H4 (cell line): ENCODE results near the gene VASN. TPM values are rescaled to one million over a fixed set of nuclear protein-coding genes. Genes with fewer than 3 reads are reported as not detected.

Experiments
- DNase-seq: peaks from one replicate; pipeline ENCODE4 v3.0.0-alpha.2; 2015; ENCODE audit warnings: low spot score
- total RNA-seq: library from RNA; depleted of rRNA; stranded (reverse); fragments of >200 nt; shearing (Covaris generic); gene quantifications from 2 replicates; pipeline ENCODE4 v1.2.3, GENCODE V29; 2014

The VASN gene
- total RNA-seq, 1 experiment from 2014 or later: 22.8 TPM

- DNase-seq: no peak
These were observed 16.9 kb upstream of the VASN start for GRCh38 chr16:4354512-4355409.

DNA sequence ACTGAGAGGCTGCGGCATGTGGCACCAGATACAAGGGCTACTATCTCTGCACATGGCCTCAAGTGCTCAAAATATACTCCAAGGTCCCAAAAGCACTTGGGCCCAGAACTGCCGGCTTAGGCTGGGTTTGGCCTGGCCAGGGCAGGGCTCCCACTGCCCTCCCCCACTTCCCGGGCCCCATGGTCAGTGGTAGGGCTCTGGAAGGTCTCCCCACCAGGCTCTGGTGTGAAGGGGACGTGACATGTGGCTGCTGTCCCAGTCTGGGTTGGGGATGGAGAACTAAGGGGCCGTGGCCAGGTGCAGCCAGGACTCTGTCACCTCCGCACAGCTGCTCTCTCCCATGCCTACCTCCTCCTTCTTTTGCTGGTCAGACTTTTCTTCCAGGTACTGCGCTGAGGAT, 14.8 kb upstream of the VASN start:
- DNase-seq: no peak

- no peak for DNase-seq
These were observed 13.4 kb upstream of the VASN start for GRCh38 chr16:4358236-4358635.

DNA sequence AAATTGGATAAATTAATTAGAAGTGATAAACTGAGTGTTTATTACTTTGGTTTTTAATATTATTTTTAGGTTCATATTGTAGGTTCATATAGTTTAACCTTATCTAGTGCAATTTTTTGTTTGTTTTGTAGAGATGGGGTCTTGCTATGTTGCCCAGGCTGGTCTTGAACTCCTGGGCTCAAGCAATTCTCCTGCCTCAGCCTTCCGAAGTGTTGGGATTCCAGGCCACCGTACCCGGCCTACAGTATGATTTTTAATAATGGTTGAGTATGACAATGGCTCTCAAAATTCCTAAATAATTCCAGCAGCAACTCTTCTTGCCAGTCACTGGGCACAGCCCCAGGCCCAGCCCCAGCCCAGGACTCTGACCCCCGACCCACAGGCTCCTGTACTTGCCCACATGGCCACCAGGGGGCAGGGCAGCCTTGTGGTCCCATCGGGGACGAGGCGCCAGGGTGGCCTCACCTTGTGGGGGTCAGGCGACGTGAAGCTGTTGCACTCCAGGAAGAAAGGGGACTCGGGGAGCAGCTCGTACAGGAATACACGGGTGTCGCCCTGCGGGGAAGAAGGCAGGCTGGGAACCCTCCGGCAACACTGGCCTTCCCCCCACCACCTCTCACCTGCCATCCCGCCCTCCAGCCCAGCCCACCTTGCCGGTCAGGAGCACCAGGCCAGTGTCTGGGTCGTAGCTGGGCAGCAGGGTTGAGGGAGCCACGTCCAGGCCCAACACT, 12.7 kb upstream of the VASN start:
- DNase-seq: peak; percentile 38

DNA sequence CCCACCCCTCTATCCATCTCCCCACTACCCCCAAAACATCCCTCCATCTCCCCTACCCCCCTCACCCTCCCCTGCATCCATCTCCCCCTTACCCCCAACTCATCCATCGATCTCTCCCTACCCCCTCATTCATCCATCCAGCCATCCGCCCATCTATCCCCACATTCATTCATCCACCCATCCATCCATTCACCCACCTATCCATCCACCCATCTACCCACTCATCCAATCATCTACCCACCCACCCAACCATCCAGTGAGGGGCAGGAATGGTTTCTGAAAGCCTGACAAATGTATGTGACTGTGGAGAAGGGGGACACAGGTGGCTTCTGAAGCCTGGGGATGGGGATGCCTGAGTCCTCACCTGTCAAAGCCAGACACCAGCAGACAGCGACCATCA, 11.7 kb upstream of the VASN start:
- DNase-seq: no peak

DNA sequence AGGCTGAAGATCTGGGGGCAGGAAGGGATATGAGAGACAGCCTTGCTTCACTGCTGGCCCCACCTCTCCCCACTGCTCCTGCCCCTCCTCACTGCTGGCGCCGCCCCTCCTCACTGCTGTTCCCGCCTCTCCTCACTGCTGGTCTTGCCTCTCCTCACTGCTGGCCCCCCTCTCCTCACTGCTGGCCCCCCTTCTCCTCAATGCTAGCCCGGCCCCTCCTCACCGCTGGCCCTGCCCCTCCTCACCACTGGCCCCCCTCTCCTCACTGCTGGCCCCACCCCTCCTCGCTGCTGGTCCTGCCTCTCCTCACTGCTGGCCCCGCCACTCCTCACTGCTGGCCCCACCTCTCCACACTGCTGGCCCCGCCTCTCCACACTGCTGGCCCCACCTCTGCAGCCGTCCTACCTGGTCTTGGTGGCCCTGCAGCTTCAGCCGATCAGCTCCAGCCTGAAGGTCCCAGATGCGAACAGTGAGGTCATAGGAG, 11.1 kb upstream of the VASN start:
- DNase-seq: no peak

DNA sequence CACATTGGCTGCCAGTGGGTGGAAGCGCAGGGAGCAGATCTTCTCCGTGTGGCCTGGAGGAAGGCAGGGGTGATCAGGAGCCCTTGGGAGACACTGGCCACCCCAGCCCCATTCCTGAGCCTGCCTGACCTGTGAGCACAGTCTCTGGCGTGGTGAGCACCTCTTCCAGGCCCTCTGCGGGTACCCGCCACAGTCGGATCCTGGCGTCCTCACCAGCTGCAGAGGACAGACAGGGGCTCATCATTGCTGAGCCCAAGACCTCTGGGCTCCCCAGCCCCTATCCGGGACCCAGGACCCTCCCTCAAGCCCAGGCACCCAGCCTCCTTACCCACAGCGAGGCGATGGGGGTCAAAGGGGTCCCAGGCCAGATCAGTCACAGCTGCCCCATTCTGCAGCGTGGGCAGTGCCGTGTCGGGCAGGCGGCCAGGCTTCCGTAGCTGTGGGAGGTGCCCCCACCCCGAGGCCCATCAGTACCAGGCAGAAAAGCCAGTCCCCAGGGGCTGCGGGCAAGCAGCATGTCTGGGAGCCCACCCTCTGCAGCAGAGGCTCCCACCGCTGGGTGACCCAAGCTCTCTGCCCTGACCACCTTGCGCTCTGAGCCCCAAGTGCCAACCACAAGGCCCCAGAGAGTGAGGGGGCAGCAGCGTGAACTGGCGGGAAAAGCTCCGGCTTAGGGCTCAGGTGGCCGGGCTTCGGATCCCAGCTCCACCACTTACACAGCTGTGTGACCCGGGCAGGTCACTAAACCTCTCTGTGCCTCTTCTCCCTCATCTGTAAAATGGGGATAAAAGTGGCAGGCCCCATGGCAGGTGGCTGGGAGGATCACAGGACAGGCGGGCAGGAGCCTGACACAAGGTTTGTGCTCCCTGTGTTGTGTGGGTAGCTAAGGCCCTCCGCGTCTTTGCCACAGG, 10.4 kb upstream of the VASN start:
- DNase-seq: no peak

DNA sequence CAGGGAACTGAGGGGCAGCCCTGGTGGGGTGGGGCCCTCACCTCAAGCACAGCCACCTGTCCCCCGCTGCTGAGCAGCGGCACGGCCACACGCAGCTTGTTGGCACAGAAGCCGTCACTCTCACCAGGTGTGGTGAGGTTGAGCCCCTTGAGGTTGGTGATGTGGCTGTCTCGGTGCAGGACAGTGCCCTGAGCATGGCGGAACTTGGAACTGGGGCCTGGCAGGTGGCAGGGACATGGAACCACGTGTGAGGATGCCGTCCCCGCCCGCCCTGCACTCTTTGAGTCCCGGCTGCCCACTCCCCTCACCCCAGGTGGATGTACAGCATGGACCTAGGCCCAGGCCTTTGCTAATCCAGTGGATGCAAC, 9.7 kb upstream of the VASN start:
- DNase-seq: no peak

GRCh38 chr16:4362476-4363135, 9.0 kb upstream of the VASN start:
- no peak for DNase-seq

DNA sequence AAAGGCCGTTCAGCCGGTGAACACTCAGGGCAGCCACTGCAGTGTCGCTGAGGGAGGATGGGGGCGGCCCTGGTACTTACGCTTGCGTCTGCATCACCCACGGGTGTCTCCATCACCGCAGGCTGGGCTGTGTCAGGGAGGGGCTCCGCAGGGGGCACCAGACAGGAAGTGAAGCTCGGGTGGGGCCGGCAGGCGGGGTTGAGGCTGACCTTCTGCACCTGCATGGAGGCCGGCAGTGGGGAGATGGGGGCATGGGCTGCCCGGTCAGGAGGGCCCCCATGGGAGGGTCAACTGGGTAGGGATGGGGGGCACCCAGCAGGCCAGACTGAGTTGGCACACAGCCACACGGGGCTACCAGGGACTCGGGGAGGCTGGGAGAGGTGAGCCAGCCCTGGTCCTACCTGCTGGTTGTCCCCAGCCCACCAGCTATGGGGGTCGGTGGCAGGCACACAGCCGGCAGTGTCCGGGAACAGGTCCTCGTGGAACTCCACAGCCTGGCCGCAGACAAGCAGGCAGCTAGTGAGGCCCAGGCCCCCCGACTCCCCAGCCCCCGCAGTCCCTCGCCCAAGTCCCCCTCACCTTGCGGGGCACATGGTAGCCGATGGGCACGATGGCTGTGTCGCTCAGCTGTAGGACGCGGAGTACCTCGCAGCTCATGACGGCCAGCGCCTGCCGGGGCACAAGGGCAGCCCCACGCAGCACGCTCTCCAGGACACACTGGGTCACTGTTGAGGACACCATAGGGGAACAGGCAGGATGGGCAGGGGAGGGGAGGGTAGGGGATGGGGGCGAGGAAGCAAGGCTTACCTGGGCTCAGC, 7.2 kb upstream of the VASN start:
- no peak for DNase-seq

- no peak for DNase-seq
These were observed 6.6 kb upstream of the VASN start for GRCh38 chr16:4365014-4365406.

- DNase-seq: no peak
These were observed 6.0 kb upstream of the VASN start for GRCh38 chr16:4365615-4366014.

- no peak for DNase-seq
These were observed 5.6 kb upstream of the VASN start for GRCh38 chr16:4366016-4366415.

DNA sequence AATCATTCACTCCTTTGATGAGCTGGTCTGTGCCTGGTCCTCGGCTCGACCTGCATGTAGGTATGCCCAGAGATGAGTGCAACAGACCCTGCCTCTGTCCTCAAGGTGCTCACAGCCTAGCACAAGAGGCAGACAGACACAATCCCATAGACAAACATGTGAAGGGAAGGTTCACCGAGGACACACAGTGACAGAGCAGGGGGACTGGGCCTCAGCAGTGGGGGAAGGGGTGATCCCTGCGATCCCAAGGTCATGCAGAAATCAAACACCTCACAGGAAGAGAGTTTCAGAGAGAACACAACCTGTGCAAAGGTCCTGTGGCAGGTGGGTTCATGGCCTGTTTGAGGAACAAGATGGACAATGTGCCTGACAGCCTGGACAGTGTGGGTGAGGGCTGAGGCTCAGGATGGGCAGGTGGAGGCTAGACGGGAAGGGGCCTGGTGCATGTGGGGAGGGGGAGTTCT, 4.2 kb upstream of the VASN start:
- DNase-seq: no peak

DNA sequence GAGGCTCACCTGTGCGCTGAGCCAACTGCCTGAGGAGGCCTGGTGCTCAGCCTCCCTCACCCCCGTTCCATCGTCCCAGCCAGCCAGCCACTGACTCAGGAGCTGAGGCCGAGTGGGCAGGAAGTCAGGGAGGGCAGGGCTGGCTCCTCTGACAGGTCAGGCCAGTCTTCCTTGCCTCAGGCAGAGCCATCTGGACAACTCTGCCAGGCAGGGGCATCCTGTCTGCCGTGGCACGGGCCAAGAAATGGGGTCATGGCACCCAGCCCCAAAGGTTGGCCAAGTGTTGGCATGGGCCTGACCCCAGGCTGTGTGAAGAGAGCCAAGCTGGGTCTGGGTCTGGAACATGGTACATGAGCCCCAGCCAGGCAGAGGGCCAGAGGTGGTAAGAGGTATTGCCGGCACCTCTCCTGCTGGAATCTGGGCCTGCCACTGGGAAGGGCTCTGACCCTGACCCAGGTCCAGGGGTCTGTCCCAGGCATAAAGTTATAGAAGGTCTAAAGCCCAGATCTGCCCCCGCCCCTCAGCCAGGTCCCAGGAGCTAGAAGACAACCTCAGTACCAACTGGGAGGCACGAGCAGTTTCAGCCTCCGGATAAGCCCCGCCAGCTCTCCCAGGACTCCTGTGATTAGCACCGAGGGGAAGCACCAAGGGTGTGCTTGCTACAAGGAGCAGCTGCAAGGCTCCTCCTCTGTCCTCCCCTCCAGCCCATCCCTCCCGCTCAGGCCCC, 2.5 kb upstream of the VASN start:
- DNase-seq: peak; percentile 48

GRCh38 chr16:4370151-4370550, 1.5 kb upstream of the VASN start:
- no peak for DNase-seq

- peak; percentile 83 for DNase-seq
These were observed 885 bp upstream of the VASN start for GRCh38 chr16:4370570-4371356.

DNA sequence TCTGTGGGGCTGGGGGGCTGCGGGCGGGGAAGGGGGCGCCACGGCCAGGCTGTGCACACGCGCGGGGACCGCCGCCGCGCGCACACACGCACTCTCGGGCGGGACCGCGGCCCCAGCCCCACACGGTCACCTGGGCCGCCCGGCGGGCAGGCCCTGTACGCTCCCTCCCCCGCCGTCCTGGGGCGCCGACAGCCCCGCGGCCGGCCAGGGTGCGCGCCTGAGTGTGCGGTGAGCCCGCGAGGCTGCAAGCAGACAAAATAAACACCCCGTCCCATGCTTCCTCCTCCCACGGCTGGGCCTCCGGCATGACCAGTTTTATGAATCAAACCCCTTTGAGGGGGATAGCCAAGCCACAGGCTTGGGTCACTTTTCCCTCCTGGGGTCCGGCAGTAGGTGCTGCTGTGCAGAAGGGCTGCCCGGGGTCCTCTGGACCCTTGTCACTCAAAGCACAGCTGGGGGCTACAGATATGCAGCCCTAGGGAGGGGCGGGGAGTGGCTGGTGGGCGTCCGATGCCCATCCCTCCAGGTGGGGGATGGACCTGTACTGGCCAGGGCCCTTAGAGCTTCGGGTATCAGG, 441 bp downstream of the VASN start:
- no peak for DNase-seq
